K562 (cell line): ENCODE data around the gene MAB21L2. TPM values are rescaled to one million over a fixed set of nuclear protein-coding genes. Genes with fewer than 3 reads are reported as not detected.
A peak's percentile ranks its signal among the peaks of the same experiment; 100 is the strongest.

Source experiments
- ARID3B ChIP-seq: fragments of 250-450 bp; sonication (Bioruptor Pico); IDR thresholded peaks from 2 replicates; pipeline ENCODE4 v1.4.0; 2020; ENCODE audit warnings: borderline replicate concordance
- CBFA2T3 ChIP-seq: fragments of 450-650 bp; IDR thresholded peaks from 2 replicates; pipeline ENCODE4 v1.6.1; 2017
- CHD4 ChIP-seq: fragments of 200-600 bp; sonication (generic); IDR thresholded peaks from 3 replicates; pipeline ENCODE4 v1.6.1; 2012; ENCODE audit warnings: low read depth, mild to moderate bottlenecking, mixed read lengths, low read length, inconsistent platforms; ENCODE audit not compliant: insufficient read depth, insufficient replicate concordance, poor library complexity, severe bottlenecking
- CXXC5 ChIP-seq: fragments of 250-450 bp; sonication (Bioruptor Pico); IDR thresholded peaks from 2 replicates; pipeline ENCODE4 v1.8.0; 2022; ENCODE audit warnings: inconsistent platforms, mild to moderate bottlenecking, moderate library complexity
- E2F1 ChIP-seq: sonication (generic); formaldehyde crosslinking; IDR thresholded peaks from 2 replicates; pipeline ENCODE4 v1.8.1; 2023; ENCODE audit warnings: mild to moderate bottlenecking, missing genetic modification reagents, moderate library complexity
- FOXM1 ChIP-seq, 2 experiments: fragments of 450-650 bp in 1 of 2; sonication (generic) in 1 of 2; formaldehyde crosslinking in 1 of 2; IDR thresholded peaks; 2 replicates each; pipeline versions ENCODE4 v1.6.1 to v1.9.0; 2017 to 2022; ENCODE audit warnings: low read depth in 2 of 2, mild to moderate bottlenecking in 2 of 2, missing genetic modification reagents in 1 of 2, moderate library complexity in 1 of 2
- LCOR ChIP-seq: sonication (generic); formaldehyde crosslinking; IDR thresholded peaks from 2 replicates; pipeline ENCODE4 v1.8.0; 2022; ENCODE audit warnings: mild to moderate bottlenecking, missing genetic modification reagents
- NEUROD1 ChIP-seq: fragments of 150-350 bp; IDR thresholded peaks from 2 replicates; pipeline ENCODE4 v1.6.1; 2014; ENCODE audit warnings: borderline replicate concordance, low read length, low read depth; ENCODE audit not compliant: partially characterized antibody
- NR2C2 ChIP-seq, 2 experiments: fragments of 200-800 bp in 1 of 2; sonication (Bioruptor generic) in 1 of 2; sonication (generic) in 1 of 2; formaldehyde crosslinking in 1 of 2; IDR thresholded peaks; 2 replicates each; pipeline versions ENCODE4 v1.6.1 to v1.8.0; 2016 to 2022; ENCODE audit warnings: mild to moderate bottlenecking in 1 of 2, missing compliant biosample characterization in 1 of 2, missing genetic modification characterization in 1 of 2, missing genetic modification reagents in 1 of 2
- POLR2AphosphoS5 ChIP-seq: IDR thresholded peaks from 2 replicates; pipeline ENCODE4 v1.6.1; 2011; ENCODE audit warnings: mild to moderate bottlenecking, low read depth, low read length, moderate library complexity; ENCODE audit not compliant: control insufficient read depth, insufficient read depth
- SAP30 ChIP-seq: fragments of 200-600 bp; sonication (generic); IDR thresholded peaks from 2 replicates; pipeline ENCODE4 v1.6.1; 2012; ENCODE audit warnings: borderline replicate concordance, low read depth, mild to moderate bottlenecking, moderate library complexity, low read length, control low read depth, inconsistent platforms; ENCODE audit not compliant: insufficient read depth, poor library complexity, severe bottlenecking
- THAP12 ChIP-seq: fragments of 250-450 bp; sonication (Bioruptor Pico); IDR thresholded peaks from 2 replicates; pipeline ENCODE4 v1.9.0; 2021; ENCODE audit warnings: mild to moderate bottlenecking, inconsistent platforms
- ZBTB8A ChIP-seq: fragments of 450-650 bp; IDR thresholded peaks from 2 replicates; pipeline ENCODE4 v1.6.1; 2018; ENCODE audit warnings: mild to moderate bottlenecking, moderate library complexity; ENCODE audit not compliant: partially characterized antibody
- ZNF224 ChIP-seq: sonication (generic); formaldehyde crosslinking; IDR thresholded peaks from 2 replicates; pipeline ENCODE4 v1.8.0; 2022; ENCODE audit warnings: mild to moderate bottlenecking, missing genetic modification reagents
- ZNF395 ChIP-seq: fragments of 200-800 bp; sonication (Bioruptor generic); IDR thresholded peaks from 2 replicates; pipeline ENCODE4 v1.6.1; 2017; ENCODE audit warnings: missing genetic modification characterization, missing compliant biosample characterization
- ZNF696 ChIP-seq: fragments of 250-450 bp; sonication (Bioruptor Pico); conservative IDR thresholded peaks from 2 replicates; pipeline ENCODE4 v1.4.0; 2020; ENCODE audit warnings: mild to moderate bottlenecking, moderate library complexity
- ZNF764 ChIP-seq: fragments of 250-450 bp; sonication (Bioruptor Pico); IDR thresholded peaks from 2 replicates; pipeline ENCODE4 v1.4.0; 2020; ENCODE audit warnings: low read depth, mild to moderate bottlenecking, moderate library complexity
- ZSCAN29 ChIP-seq: fragments of 450-650 bp; IDR thresholded peaks from 2 replicates; pipeline ENCODE4 v1.6.1; 2017
- ZSCAN32 ChIP-seq: fragments of 450-650 bp; formaldehyde crosslinking; IDR thresholded peaks from 2 replicates; pipeline ENCODE4 v1.4.0; 2020; ENCODE audit warnings: mild to moderate bottlenecking, moderate library complexity
- polyA plus RNA-seq, 8 experiments: library from polyadenylated mRNA; depleted of rRNA in 4 of 8; stranded (reverse) in 5 of 8; unstranded in 3 of 8; fragments of >200 nt; fragmentation: Nextera tagmentation in 2 of 8; fragmentation: Illumina TruSeq in 1 of 8; extraction: Ambion mirVana in 2 of 8; extraction: Trizol in 1 of 8; gene quantifications; 2 replicates each; pipeline versions ENCODE4 v1.2.1 to v1.2.3, GENCODE V29; 2011 to 2014; ENCODE audit warnings: inconsistent platforms in 1 of 8, missing spikeins in 1 of 8
- total RNA-seq, 7 experiments: library from RNA; depleted of rRNA in 6 of 7; stranded (reverse); fragments of >200 nt in 6 of 7; fragmentation: Illumina TruSeq in 2 of 7; extraction: Trizol in 2 of 7; gene quantifications; 2 replicates each; pipeline versions ENCODE4 v1.2.1 to v1.2.3, GENCODE V29; 2011 to 2021; ENCODE audit warnings: low replicate concordance in 1 of 7

MAB21L2 gene
- total and polyA plus RNA-seq, 9 of the 15 experiments (the other 6 are each of a cell fraction or from before 2014, with no cell fraction given) = not detected

- TF ChIP-seq ZNF696 (CRISPR knock-in tag) (no peak), CXXC5 (CRISPR knock-in tag) (peak; percentile 80), THAP12 (CRISPR knock-in tag) (no peak), ARID3B (no peak), ZSCAN29 (no peak), NR2C2 (CRISPR knock-in tag; IDR thresholded peaks at IDR 0.05) (no peak), NR2C2 (tag; IDR thresholded peaks at IDR 0.05) (peak; percentile 23; the same call in 1 of the 2 replicates), CBFA2T3 (peak; percentile 81), E2F1 (no peak), ZNF395 (0 out of 2 replicates have a peak, but pooled peaks have one; percentile 40), NEUROD1 (peak; percentile 14), ZNF224 (CRISPR knock-in tag) (no peak), FOXM1 (IDR thresholded peaks at IDR 0.05; ENCODE audit: low read depth) (0 out of 2 replicates have a peak, but pooled peaks have one; percentile 17), FOXM1 (CRISPR knock-in tag; IDR thresholded peaks at IDR 0.05; ENCODE audit: low read depth) (no peak), ZSCAN32 (CRISPR knock-in tag) (no peak), CHD4 (no peak), LCOR (CRISPR knock-in tag) (peak; percentile 35; the same call in 1 of the 2 replicates), POLR2AphosphoS5 (peak; percentile 26; the same call in 1 of the 2 replicates), ZBTB8A (no peak), SAP30 (no peak), ZNF764 (CRISPR knock-in tag) (no peak)
Measured at GRCh38 chr4:150572704-150573504, 9.0 kb upstream of the MAB21L2 start (continued).
